ENCODE data around the gene CMIP. TPM values are rescaled to one million over a fixed set of nuclear protein-coding genes. Genes with fewer than 3 reads are reported as not detected.

Gene CMIP
- total RNA-seq: 27.7 and 41.6 TPM in 2 replicates

GRCh38 chr16:81444448-81445121 is at the start of gene CMIP:
CMIP (plus strand) TSS chr16:81444808.
- peaks cover 9% of the 10 kb centered on the region for H3K27me3 ChIP-seq (ENCODE audit: control insufficient read depth, insufficient read depth, low read length)
- no peaks in the 10 kb centered on the region for H3K36me3 ChIP-seq (ENCODE audit: control insufficient read depth, insufficient read depth, low read length)
- H3K4me3 ChIP-seq (ENCODE audit: low read depth, low read length): peak within 1 kb of the TSS; percentile 63
- DNase-seq (ENCODE audit: low read depth): no peak
- TF ChIP-seq, protein P1, sequence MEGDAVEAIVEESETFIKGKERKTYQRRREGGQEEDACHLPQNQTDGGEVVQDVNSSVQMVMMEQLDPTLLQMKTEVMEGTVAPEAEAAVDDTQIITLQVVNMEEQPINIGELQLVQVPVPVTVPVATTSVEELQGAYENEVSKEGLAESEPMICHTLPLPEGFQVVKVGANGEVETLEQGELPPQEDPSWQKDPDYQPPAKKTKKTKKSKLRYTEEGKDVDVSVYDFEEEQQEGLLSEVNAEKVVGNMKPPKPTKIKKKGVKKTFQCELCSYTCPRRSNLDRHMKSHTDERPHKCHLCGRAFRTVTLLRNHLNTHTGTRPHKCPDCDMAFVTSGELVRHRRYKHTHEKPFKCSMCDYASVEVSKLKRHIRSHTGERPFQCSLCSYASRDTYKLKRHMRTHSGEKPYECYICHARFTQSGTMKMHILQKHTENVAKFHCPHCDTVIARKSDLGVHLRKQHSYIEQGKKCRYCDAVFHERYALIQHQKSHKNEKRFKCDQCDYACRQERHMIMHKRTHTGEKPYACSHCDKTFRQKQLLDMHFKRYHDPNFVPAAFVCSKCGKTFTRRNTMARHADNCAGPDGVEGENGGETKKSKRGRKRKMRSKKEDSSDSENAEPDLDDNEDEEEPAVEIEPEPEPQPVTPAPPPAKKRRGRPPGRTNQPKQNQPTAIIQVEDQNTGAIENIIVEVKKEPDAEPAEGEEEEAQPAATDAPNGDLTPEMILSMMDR (IDR thresholded peaks at IDR 0.05; ENCODE audit: insufficient read depth, low read length, poor library complexity, severe bottlenecking): no peak

- Histone ChIP-seq H3K36me3 (ENCODE audit: control insufficient read depth, insufficient read depth, low read length) (no peaks in the 10 kb centered on the region), H3K27me3 (ENCODE audit: control insufficient read depth, insufficient read depth, low read length) (no peaks in the 10 kb centered on the region), H3K4me3 (ENCODE audit: low read depth, low read length) (no peak overlapping the region)
- TF ChIP-seq, protein P1 (IDR thresholded peaks at IDR 0.05; ENCODE audit: insufficient read depth, low read length, poor library complexity, severe bottlenecking): no peak
- DNase-seq (ENCODE audit: low read depth): no peak
These were observed 49.5 kb upstream of the CMIP start for GRCh38 chr16:81394966-81395655.

DNA sequence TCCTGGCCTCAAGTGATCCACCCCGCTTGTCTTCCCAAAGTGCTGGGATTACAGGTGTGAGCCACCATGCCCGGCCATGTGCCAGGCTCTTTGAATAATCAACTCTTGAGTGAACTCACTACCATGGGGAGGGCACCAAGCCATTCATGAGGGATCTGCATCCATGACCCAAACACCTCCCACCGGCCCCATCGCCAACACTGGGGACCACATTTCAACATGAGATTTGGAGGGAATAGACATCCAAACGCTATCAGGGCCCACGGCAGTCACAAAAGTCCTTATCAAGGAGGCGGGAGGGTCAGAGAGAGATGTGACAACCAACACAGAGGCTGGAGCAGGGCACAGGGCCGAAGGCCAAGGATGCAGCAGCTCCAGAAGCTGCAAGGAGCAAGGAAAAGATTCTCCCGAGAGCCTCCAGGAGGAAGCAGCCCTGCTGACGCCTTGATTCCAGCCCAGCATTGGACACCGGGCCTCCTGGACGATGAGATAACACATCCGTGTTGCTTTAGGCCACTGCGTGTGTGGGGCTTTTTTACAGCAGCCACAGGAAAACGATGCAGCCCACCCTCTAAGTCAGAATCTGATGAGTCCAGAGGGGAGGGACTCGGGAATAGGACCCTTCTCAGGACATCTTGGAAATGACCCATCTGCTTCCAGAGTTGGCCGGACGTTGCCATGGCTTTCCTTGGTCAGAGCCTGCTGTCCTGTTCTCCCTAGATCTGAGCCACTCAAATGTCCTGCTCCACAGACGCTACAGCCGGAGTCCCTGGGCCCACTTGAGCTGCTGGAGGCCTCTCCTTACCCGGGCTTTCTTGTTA is 47.3 kb upstream of the CMIP start:
- TF ChIP-seq, protein P1 (IDR thresholded peaks at IDR 0.05; ENCODE audit: insufficient read depth, low read length, poor library complexity, severe bottlenecking): no peak
- no peak overlapping the region for H3K4me3 ChIP-seq (ENCODE audit: low read depth, low read length)
- no peaks in the 10 kb centered on the region for H3K27me3 ChIP-seq (ENCODE audit: control insufficient read depth, insufficient read depth, low read length)
- DNase-seq (ENCODE audit: low read depth): no peak
- no peaks in the 10 kb centered on the region for H3K36me3 ChIP-seq (ENCODE audit: control insufficient read depth, insufficient read depth, low read length)

- TF ChIP-seq, protein P1 (IDR thresholded peaks at IDR 0.05; ENCODE audit: insufficient read depth, low read length, poor library complexity, severe bottlenecking): no peak
- Histone ChIP-seq H3K4me3 (ENCODE audit: low read depth, low read length) (no peak overlapping the region), H3K27me3 (ENCODE audit: control insufficient read depth, insufficient read depth, low read length) (no peaks in the 10 kb centered on the region), H3K36me3 (ENCODE audit: control insufficient read depth, insufficient read depth, low read length) (no peaks in the 10 kb centered on the region)
- DNase-seq (ENCODE audit: low read depth): no peak
These were observed 46.6 kb upstream of the CMIP start for GRCh38 chr16:81397879-81398520.

- H3K27me3 ChIP-seq (ENCODE audit: control insufficient read depth, insufficient read depth, low read length): no peaks in the 10 kb centered on the region
- TF ChIP-seq, protein P1 (IDR thresholded peaks at IDR 0.05; ENCODE audit: insufficient read depth, low read length, poor library complexity, severe bottlenecking): no peak
- H3K4me3 ChIP-seq (ENCODE audit: low read depth, low read length): no peak overlapping the region
- H3K36me3 ChIP-seq (ENCODE audit: control insufficient read depth, insufficient read depth, low read length): no peaks in the 10 kb centered on the region
- no peak for DNase-seq (ENCODE audit: low read depth)
These were observed 44.7 kb upstream of the CMIP start for GRCh38 chr16:81399909-81400308.
